Measurements from ENCODE around the gene PTGR1. TPM values are rescaled to one million over a fixed set of nuclear protein-coding genes. Genes with fewer than 3 reads are reported as not detected.

The PTGR1 gene
- total and polyA plus RNA-seq, 4 donors, result 14.0 to 61.0 (median 30.0) TPM

DNA sequence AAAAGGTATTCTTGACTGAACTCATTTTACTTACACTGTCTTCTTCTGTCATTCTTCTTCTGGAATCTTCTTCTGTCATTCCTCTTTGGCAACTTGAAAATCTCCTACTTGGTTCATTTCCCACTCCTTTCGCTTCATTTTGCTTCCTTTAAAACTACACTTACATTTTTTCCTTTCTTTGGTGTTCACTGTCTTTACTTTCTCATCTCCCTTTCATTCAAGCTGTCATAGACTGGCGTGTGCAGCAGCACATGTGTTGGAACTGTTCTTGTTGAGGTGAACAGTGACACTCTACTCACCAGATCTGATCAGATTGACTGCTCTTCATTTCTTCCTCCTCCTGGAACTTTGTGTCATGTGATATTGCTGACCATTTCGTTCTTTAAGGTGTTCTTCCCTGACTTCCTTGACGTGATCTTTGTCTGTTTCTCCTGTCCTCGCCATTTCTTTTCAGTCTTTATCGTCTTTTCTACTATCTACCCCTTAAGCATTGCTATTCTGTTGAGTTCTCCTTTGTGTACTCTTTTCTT, 38.0 kb upstream of the PTGR1 start:
- H3K27ac ChIP-seq (ENCODE audit: low read depth in 1 of 2, low read length in 1 of 2), result no peak overlapping the region
- no peak overlapping the region for H3K9ac ChIP-seq (ENCODE audit: insufficient read depth in 1 of 2, low read length in 2 of 2)
- TF ChIP-seq, protein P1, sequence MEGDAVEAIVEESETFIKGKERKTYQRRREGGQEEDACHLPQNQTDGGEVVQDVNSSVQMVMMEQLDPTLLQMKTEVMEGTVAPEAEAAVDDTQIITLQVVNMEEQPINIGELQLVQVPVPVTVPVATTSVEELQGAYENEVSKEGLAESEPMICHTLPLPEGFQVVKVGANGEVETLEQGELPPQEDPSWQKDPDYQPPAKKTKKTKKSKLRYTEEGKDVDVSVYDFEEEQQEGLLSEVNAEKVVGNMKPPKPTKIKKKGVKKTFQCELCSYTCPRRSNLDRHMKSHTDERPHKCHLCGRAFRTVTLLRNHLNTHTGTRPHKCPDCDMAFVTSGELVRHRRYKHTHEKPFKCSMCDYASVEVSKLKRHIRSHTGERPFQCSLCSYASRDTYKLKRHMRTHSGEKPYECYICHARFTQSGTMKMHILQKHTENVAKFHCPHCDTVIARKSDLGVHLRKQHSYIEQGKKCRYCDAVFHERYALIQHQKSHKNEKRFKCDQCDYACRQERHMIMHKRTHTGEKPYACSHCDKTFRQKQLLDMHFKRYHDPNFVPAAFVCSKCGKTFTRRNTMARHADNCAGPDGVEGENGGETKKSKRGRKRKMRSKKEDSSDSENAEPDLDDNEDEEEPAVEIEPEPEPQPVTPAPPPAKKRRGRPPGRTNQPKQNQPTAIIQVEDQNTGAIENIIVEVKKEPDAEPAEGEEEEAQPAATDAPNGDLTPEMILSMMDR (IDR thresholded peaks at IDR 0.05; ENCODE audit: control extremely low read depth, extremely low read depth), result no peak
- DNase-seq (no peak), ATAC-seq (ENCODE audit: insufficient read depth, low FRiP score) (no peak)
- WGBS, 2 donors, result 87 to 89% methylated on average over 6 of the region's 6 CpGs
- H3K4me1 ChIP-seq (ENCODE audit: control insufficient read depth in 5 of 5, insufficient read depth in 5 of 5, low read length in 5 of 5), result peaks cover under 1 to 23% (median 4%) of the 10 kb centered on the region in 5 donors
- no peaks in the 10 kb centered on the region for H3K27me3 ChIP-seq (ENCODE audit: control insufficient read depth in 3 of 3, insufficient read depth in 3 of 3, low read length in 2 of 3)
- H3K36me3 ChIP-seq (ENCODE audit: control insufficient read depth in 4 of 4, insufficient read depth in 4 of 4, low read length in 4 of 4), result no peaks in the 10 kb centered on the region
- no peaks in the 10 kb centered on the region for H3K9me3 ChIP-seq (ENCODE audit: control insufficient read depth in 4 of 4, insufficient read depth in 3 of 4, low read length in 3 of 4)
- H3K4me3 ChIP-seq, result no peak overlapping the region

DNA sequence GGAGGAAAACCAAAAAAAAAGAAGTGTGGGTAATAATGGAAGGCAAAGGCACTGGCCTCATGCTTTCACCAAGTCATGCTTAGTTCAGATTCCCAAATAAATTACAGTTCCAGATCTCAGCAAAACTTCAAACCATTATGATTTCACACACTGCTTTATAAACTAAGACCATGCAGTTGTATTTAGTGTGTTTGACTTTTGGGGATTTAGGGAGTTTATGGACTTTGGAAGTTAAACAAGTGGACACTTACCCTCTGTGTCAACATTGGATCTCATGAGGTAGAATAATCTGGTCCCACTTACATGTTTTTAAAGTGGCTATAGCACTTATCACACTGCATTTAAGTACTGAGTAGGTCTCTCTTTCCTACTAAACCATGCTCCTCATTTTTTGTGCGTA, 35.4 kb upstream of the PTGR1 start:
- Histone ChIP-seq H3K36me3 (ENCODE audit: control insufficient read depth in 4 of 4, insufficient read depth in 4 of 4, low read length in 4 of 4) (peaks cover 0 to 5% (median 0%) of the 10 kb centered on the region in 4 donors), H3K27ac (ENCODE audit: low read depth in 1 of 2, low read length in 1 of 2) (no peak overlapping the region), H3K27me3 (ENCODE audit: control insufficient read depth in 3 of 3, insufficient read depth in 3 of 3, low read length in 2 of 3) (no peaks in the 10 kb centered on the region), H3K4me1 (ENCODE audit: control insufficient read depth in 5 of 5, insufficient read depth in 5 of 5, low read length in 5 of 5) (peaks cover 2 to 27% (median 8%) of the 10 kb centered on the region in 5 donors), H3K9me3 (ENCODE audit: control insufficient read depth in 4 of 4, insufficient read depth in 3 of 4, low read length in 3 of 4) (no peaks in the 10 kb centered on the region), H3K9ac (ENCODE audit: insufficient read depth in 1 of 2, low read length in 2 of 2) (no peak overlapping the region), H3K4me3 (no peak overlapping the region)
- DNase-seq (no peak), ATAC-seq (ENCODE audit: insufficient read depth, low FRiP score) (no peak)
- 78 to 92% methylated on average over 1 of the region's 1 CpG for WGBS, 2 donors
- TF ChIP-seq, protein P1 (IDR thresholded peaks at IDR 0.05; ENCODE audit: control extremely low read depth, extremely low read depth), result no peak

GRCh38 chr9:111633389-111633736, 33.9 kb upstream of the PTGR1 start:
- Histone ChIP-seq H3K27ac (ENCODE audit: low read depth in 1 of 2, low read length in 1 of 2) (no peak overlapping the region), H3K9me3 (ENCODE audit: control insufficient read depth in 4 of 4, insufficient read depth in 3 of 4, low read length in 3 of 4) (no peaks in the 10 kb centered on the region), H3K36me3 (ENCODE audit: control insufficient read depth in 4 of 4, insufficient read depth in 4 of 4, low read length in 4 of 4) (peaks cover 0 to 5% (median 0%) of the 10 kb centered on the region in 4 donors), H3K27me3 (ENCODE audit: control insufficient read depth in 3 of 3, insufficient read depth in 3 of 3, low read length in 2 of 3) (no peaks in the 10 kb centered on the region), H3K4me3 (no peak overlapping the region), H3K9ac (ENCODE audit: insufficient read depth in 1 of 2, low read length in 2 of 2) (no peak overlapping the region), H3K4me1 (ENCODE audit: control insufficient read depth in 5 of 5, insufficient read depth in 5 of 5, low read length in 5 of 5) (peaks cover 2 to 27% (median 8%) of the 10 kb centered on the region in 5 donors)
- 91 to 93% methylated on average over 1 of the region's 1 CpG for WGBS, 2 donors
- TF ChIP-seq, protein P1 (IDR thresholded peaks at IDR 0.05; ENCODE audit: control extremely low read depth, extremely low read depth), result no peak
- no peak for ATAC-seq (ENCODE audit: insufficient read depth, low FRiP score)
- no peak for DNase-seq

Measured in lung (tissue), 12 donors.